Body of pancreas (tissue), 4 donors: ENCODE data around the gene ACOT7. TPM values are rescaled to one million over a fixed set of nuclear protein-coding genes. Genes with fewer than 3 reads are reported as not detected.

Experiments used
- ATAC-seq: fragments of 150-250 bp; one replicate; pipeline ENCODE4 v1.9.1; 2016
- DNase-seq, 4 donors: peaks; one replicate each; pipeline ENCODE4 v3.0.0-alpha.2; 2019
- H3K27ac ChIP-seq, 4 donors: fragments of 200-600 bp; sonication (generic); 1 replicate in 3 of 4; 2 replicates in 1 of 4; pipeline versions ENCODE4 v1.5.1 to v1.6.1; 2016 to 2019; ENCODE audit warnings: mild to moderate bottlenecking in 1 of 4, mixed read lengths in 1 of 4, moderate library complexity in 1 of 4
- H3K27me3 ChIP-seq, 2 donors: fragments of 200-600 bp; sonication (generic); one replicate each; pipeline ENCODE4 v1.6.0; 2016; ENCODE audit warnings: mild to moderate bottlenecking in 1 of 2
- H3K36me3 ChIP-seq, 2 donors: fragments of 200-600 bp; sonication (generic); replicated peaks in 1 of 2; 2 replicates each; pipeline ENCODE4 v1.5.1; 2016; ENCODE audit warnings: low read depth in 2 of 2; ENCODE audit not compliant: insufficient read depth in 1 of 2
- H3K4me1 ChIP-seq: fragments of 200-600 bp; sonication (generic); one replicate; pipeline ENCODE4 v1.6.0; 2016
- H3K4me3 ChIP-seq, 2 donors: fragments of 200-600 bp; sonication (generic); 1 replicate in 1 of 2; 2 replicates in 1 of 2; pipeline ENCODE4 v1.5.1; 2016 to 2019
- H3K9me3 ChIP-seq, 3 donors: fragments of 200-600 bp; sonication (generic); 1 replicate in 2 of 3; 2 replicates in 1 of 3; pipeline ENCODE4 v1.5.1; 2016
- CTCF ChIP-seq, 7 experiments: fragments of 450-650 bp in 4 of 7; fragments of 200-600 bp in 3 of 7; sonication (generic) in 3 of 7; IDR thresholded peaks; one replicate each; pipeline ENCODE4 v1.5.1; 2016 to 2019; ENCODE audit warnings: antibody characterized with exemption in 7 of 7
- POLR2A ChIP-seq, 3 donors: fragments of 450-650 bp; IDR thresholded peaks; one replicate each; pipeline ENCODE4 v1.6.1; 2016; ENCODE audit warnings: antibody characterized with exemption in 3 of 3, mild to moderate bottlenecking in 2 of 3
- WGBS, 2 donors: methylation state at CpG; one replicate each; pipeline ENCODE4 v1.1.5; 2017; 5-methylcytosine and 5-hydroxymethylcytosine counted together
- intact Hi-C: fragments of 100-400 bp; cut with DNase I; formaldehyde crosslinking; loops from one replicate; pipeline ENCODE4 v1.15.1; 2023
- total RNA-seq, 2 donors: library from RNA; depleted of rRNA; stranded (reverse); fragments of >200 nt; gene quantifications; one replicate each; pipeline ENCODE4 v1.1.0, GENCODE V29; 2016

Gene ACOT7
- total RNA-seq, 2 donors from 2014 or later, result 6.0 to 33.0 TPM

DNA sequence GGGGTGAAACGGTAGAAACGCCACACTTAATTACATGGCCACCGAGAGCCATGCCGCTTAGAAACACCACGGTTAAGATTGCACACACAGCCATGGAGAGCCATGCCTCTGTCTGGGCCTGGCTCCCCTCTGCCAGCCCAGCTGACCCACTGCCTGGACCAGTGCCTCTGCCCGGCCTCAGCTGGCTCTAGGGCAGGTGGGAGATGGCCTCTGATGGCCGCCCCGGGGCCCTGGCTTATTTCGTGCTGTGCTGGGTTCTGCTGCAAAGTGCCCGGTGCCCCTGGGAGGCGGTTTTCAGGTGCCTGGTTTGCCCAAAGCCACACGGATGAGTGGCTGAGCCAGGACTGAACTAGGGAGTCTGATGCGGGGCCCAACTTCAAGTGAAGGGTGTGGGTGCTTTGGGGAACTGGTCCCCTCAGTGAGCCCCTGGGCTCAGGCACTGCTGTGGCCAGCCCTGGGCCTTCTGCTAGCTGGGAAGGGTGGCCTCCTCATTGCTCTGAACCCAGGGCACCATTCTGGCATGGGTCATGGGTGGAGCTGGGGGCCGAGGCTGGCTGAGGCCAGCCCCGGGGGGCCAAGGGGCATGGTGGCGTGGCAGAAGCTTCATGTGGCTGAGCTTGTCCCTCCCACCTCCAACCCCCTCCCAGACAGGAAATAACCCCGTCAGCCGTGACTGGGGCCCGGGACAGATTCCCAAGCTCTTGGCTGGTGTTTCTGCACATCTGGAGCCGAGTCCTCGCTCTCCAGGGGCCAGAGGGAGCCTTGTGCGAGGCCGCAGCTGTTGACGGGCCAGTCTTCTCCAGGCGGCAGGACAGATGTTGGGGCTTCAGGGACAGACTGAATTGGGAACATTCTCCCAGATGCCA is 130.8 kb downstream of the ACOT7 start:
- no peaks in the 10 kb centered on the region for H3K36me3 ChIP-seq

GRCh38 chr1:6261615-6261995 is 132.0 kb downstream of the ACOT7 start:
- WGBS, 2 donors, result 23 to 26% methylated on average over 15 of the region's 15 CpGs
- H3K4me1 ChIP-seq, result peaks cover 18% of the 10 kb centered on the region
- DNase-seq, result no peak
- no peaks in the 10 kb centered on the region for H3K36me3 ChIP-seq
- no peak overlapping the region for H3K27ac ChIP-seq
- H3K27me3 ChIP-seq, result peaks cover 0 to 4% of the 10 kb centered on the region in 2 donors
- no peaks in the 10 kb centered on the region for H3K9me3 ChIP-seq
- TF ChIP-seq POLR2A (IDR thresholded peaks at IDR 0.05), result no peak
- no peak for TF ChIP-seq CTCF (IDR thresholded peaks at IDR 0.05)
- no peak for ATAC-seq
- intact Hi-C loops, result no loop called here
- no peak overlapping the region for H3K4me3 ChIP-seq

More for the DNA sequence above, 130.8 kb downstream of the ACOT7 start:
- peak in 2 of 4 donors; percentile 30 to 36 for DNase-seq
- WGBS, 2 donors, result 82 to 100% methylated on average over 1 to 23 of the region's 25 CpGs
- H3K4me3 ChIP-seq, result no peak overlapping the region
- H3K4me1 ChIP-seq, result peaks cover 18% of the 10 kb centered on the region
- no peak for ATAC-seq
- no peaks in the 10 kb centered on the region for H3K9me3 ChIP-seq
- peaks cover 0 to 4% of the 10 kb centered on the region in 2 donors for H3K27me3 ChIP-seq
- no peak overlapping the region for H3K27ac ChIP-seq
- intact Hi-C loops, result no loop called here
- TF ChIP-seq CTCF (IDR thresholded peaks at IDR 0.05) (no peak), POLR2A (IDR thresholded peaks at IDR 0.05) (no peak)

DNA sequence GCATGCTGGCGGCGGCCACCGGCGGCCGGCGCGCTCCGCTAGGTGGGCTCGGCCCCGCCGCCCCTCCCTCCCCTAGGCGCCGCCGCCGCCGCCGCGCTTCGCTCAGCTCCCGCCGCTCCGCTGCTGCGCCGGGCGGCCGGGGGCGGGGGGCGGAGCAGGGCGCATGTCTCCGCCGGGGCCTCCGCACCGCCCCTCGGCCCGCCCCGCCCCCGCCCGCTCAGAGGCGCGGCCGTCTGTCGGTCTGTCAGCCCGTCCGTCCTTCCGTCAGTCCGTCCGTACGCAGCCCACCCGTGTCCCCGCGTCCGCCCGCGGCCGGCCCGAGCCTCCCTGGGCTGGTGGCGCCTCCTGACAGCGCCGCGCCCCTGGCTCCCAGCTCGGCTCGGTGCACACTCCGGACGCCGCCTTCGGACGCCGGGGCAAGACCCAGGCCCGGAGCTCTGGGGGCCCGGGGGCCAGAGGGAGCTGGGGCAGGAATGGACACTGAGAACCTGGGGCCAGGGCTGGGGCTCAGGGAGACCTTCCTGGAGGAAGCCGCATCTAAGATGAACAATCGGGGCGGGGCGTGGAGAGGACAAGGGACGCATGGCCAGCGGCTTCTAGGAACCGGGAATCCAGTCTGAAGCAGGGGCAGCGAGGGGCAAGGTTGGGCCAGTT is 132.5 kb downstream of the ACOT7 start, which contains the start of gene GPR153:
TSS of gene GPR153 (minus strand) at position 138 of the 654 bp plus-strand sequence. CDS start 6,193 bp downstream, outside the sequence.
- H3K4me3 ChIP-seq, result peak within 1 kb of the TSS in 1 of 2 donors; percentile 19
- intact Hi-C loops, result no loop called here
- H3K27me3 ChIP-seq, result peaks cover 0 to 4% of the 10 kb centered on the region in 2 donors
- ATAC-seq (peak; percentile 59), DNase-seq (peak in 2 of 4 donors; percentile 27 to 35)
- no peak for TF ChIP-seq CTCF (IDR thresholded peaks at IDR 0.05)
- TF ChIP-seq POLR2A (IDR thresholded peaks at IDR 0.05), result no peak
- WGBS, 2 donors, result 0 to 4% methylated on average over 1 to 26 of the region's 78 CpGs
- H3K9me3 ChIP-seq, result no peaks in the 10 kb centered on the region
- no peaks in the 10 kb centered on the region for H3K36me3 ChIP-seq
- H3K27ac ChIP-seq, result no peak within 1 kb of the TSS
- peaks cover 18% of the 10 kb centered on the region for H3K4me1 ChIP-seq

GRCh38 chr1:6260433-6260934 is 133.1 kb downstream of the ACOT7 start:
- DNase-seq (no peak), ATAC-seq (no peak)
- Histone ChIP-seq H3K4me3 (peak overlapping the region in 1 of 2 donors; percentile 19), H3K4me1 (peaks cover 18% of the 10 kb centered on the region), H3K9me3 (no peaks in the 10 kb centered on the region), H3K36me3 (no peaks in the 10 kb centered on the region), H3K27me3 (peaks cover 0 to 4% of the 10 kb centered on the region in 2 donors), H3K27ac (no peak overlapping the region)
- 4% methylated on average over 29 of the region's 61 CpGs; no CpG with 5 or more reads in 1 of the 2 donors for WGBS, 2 donors
- intact Hi-C loops, result no loop called here
- TF ChIP-seq CTCF (IDR thresholded peaks at IDR 0.05) (no peak), POLR2A (IDR thresholded peaks at IDR 0.05) (no peak)
